GM12878 (cell line): ENCODE measurements around the gene YPEL2. TPM values are rescaled to one million over a fixed set of nuclear protein-coding genes. Genes with fewer than 3 reads are reported as not detected.

Experiments used
- ATAC-seq: fragments of 200-7000 bp; cut with Tn5 transposase; 3 replicates; pipeline ENCODE4 v1.9.1; 2020; ENCODE audit warnings: mild to moderate bottlenecking, moderate library complexity
- BruUV-seq: library from RNA; stranded (reverse); fragments of 400-500 nt; replicated peaks from 2 replicates; lab custom pipeline; 2021; lab: Mats Ljungman, UMichigan
- CTCF ChIA-PET: fragments of 300-600 bp; sonication (Branson Sonifier 250); formaldehyde crosslinking; extraction: SDS; loops from one replicate; lab custom pipeline; 2021; ENCODE audit warnings: inconsistent platforms; lab: Yijun Ruan, JAX
- POLR2A ChIA-PET: fragments of 350-600 bp; formaldehyde crosslinking; extraction: SDS; loops from one replicate; lab custom pipeline; 2021; ENCODE audit warnings: inconsistent platforms; lab: Charles Lee
- RAD21 ChIA-PET: fragments of 300-600 bp; sonication (Branson Sonifier 250); formaldehyde crosslinking; loops from one replicate; lab custom pipeline; 2023; ENCODE audit warnings: antibody characterized with exemption; ENCODE audit not compliant: unreplicated experiment; lab: Charles Lee
- SMC1A ChIA-PET: fragments of 300-600 bp; sonication (Branson Sonifier 250); formaldehyde crosslinking; loops from one replicate; lab custom pipeline; 2023; ENCODE audit not compliant: unreplicated experiment, uncharacterized antibody; lab: Charles Lee
- DNase-seq: peaks from one replicate; pipeline ENCODE4 v3.0.0-alpha.2; 2011; ENCODE audit warnings: low read depth, low spot score
- FAIRE-seq: peaks from 3 replicates; lab custom pipeline; 2011; peaks lifted over from hg19 to GRCh38; lab: Jason Lieb, UNC
- H2AFZ ChIP-seq: 2 replicates; pipeline ENCODE4 v1.6.0; 2011; ENCODE audit warnings: low read depth, low read length, control low read depth; ENCODE audit not compliant: control insufficient read depth
- H3K27ac ChIP-seq: 2 replicates; pipeline ENCODE4 v1.5.1; 2011; ENCODE audit warnings: control low read depth; ENCODE audit not compliant: control insufficient read depth, insufficient read depth
- H3K27me3 ChIP-seq, 2 experiments: replicated peaks in 1 of 2; 2 replicates each; pipeline versions ENCODE4 v1.6.0 to v1.6.1; 2011; ENCODE audit warnings: low read length in 1 of 2; ENCODE audit not compliant: control insufficient read depth in 2 of 2, insufficient read depth in 2 of 2
- H3K36me3 ChIP-seq, 2 experiments: 2 replicates each; pipeline ENCODE4 v1.5.1; 2011; ENCODE audit warnings: low read length in 1 of 2; ENCODE audit not compliant: control insufficient read depth in 2 of 2, insufficient read depth in 2 of 2
- H3K4me1 ChIP-seq: 2 replicates; pipeline ENCODE4 v1.6.1; 2011; ENCODE audit warnings: mild to moderate bottlenecking, low read length, moderate library complexity, mixed read lengths; ENCODE audit not compliant: control insufficient read depth, insufficient read depth
- H3K4me2 ChIP-seq: 2 replicates; pipeline ENCODE4 v1.6.0; 2011; ENCODE audit warnings: control low read depth; ENCODE audit not compliant: control insufficient read depth, insufficient read depth
- H3K4me3 ChIP-seq: fragments of 200-600 bp; sonication (generic); 2 replicates; pipeline ENCODE4 v1.5.1; 2016
- H3K79me2 ChIP-seq: 2 replicates; pipeline ENCODE4 v1.6.0; 2011; ENCODE audit warnings: low read length; ENCODE audit not compliant: control insufficient read depth, insufficient read depth
- H3K9ac ChIP-seq: 2 replicates; pipeline ENCODE4 v1.8.0; 2011; ENCODE audit warnings: low read length, control low read depth, mixed read lengths; ENCODE audit not compliant: control insufficient read depth, insufficient read depth
- H3K9me3 ChIP-seq: replicated peaks from 3 replicates; pipeline ENCODE4 v1.5.1; 2011; ENCODE audit warnings: mild to moderate bottlenecking, low read length; ENCODE audit not compliant: control insufficient read depth, insufficient read depth
- H4K20me1 ChIP-seq: 2 replicates; pipeline ENCODE4 v1.6.0; 2011; ENCODE audit not compliant: control insufficient read depth, insufficient read depth
- SMC3 ChIP-seq: IDR thresholded peaks from 2 replicates; pipeline ENCODE4 v1.6.1; 2011; ENCODE audit warnings: low read length, improper control_type of control experiment, borderline replicate concordance
- ZNF384 ChIP-seq: IDR thresholded peaks from 2 replicates; pipeline ENCODE4 v1.6.1; 2012; ENCODE audit warnings: low read depth, mild to moderate bottlenecking, low read length, improper control_type of control experiment, borderline replicate concordance
- WGBS: methylation state at CpG from one replicate; pipeline ENCODE4 v1.1.6; 2016; ENCODE audit warnings: low lambda C conversion rate; ENCODE audit not compliant: insufficient replicate concordance, insufficient coverage; ENCODE audit errors: missing lambda C conversion rate; 5-methylcytosine and 5-hydroxymethylcytosine counted together
- in situ Hi-C: fragments of 300-500 bp; cut with MboI; formaldehyde crosslinking; loops from 9 replicates; pipeline ENCODE4 v1.14.3; 2018; ENCODE audit warnings: mixed read lengths
- intact Hi-C: fragments of 100-400 bp; cut with micrococcal nuclease; formaldehyde crosslinking; loops from one replicate; pipeline ENCODE4 v1.14.2; 2022; ENCODE audit not compliant: unreplicated experiment
- polyA plus RNA-seq, 11 experiments: library from polyadenylated mRNA; depleted of rRNA in 4 of 11; unstranded in 6 of 11; stranded (reverse) in 5 of 11; fragments of >200 nt; fragmentation: Nextera tagmentation in 4 of 11; fragmentation: Illumina TruSeq in 1 of 11; extraction: Ambion mirVana in 4 of 11; extraction: Trizol in 1 of 11; gene quantifications; 1 replicate in 1 of 11; 2 replicates in 10 of 11; pipeline versions ENCODE4 v1.2.1 to v1.2.3, GENCODE V29; 2011 to 2016; ENCODE audit warnings: inconsistent platforms in 2 of 11, missing spikeins in 2 of 11, low read depth in 1 of 11
- total RNA-seq, 4 experiments: library from RNA; depleted of rRNA in 3 of 4; stranded (reverse); fragments of >200 nt in 3 of 4; fragmentation: Illumina TruSeq in 1 of 4; extraction: Trizol in 1 of 4; gene quantifications; 2 replicates each; pipeline versions ENCODE4 v1.2.1 to v1.2.3, GENCODE V29; 2013 to 2021
- TF ChIP-seq, protein P1 (sequence below): fragments of 450-650 bp; formaldehyde crosslinking; IDR thresholded peaks from 2 replicates; pipeline ENCODE4 v1.4.0; 2022; ENCODE audit warnings: mild to moderate bottlenecking, moderate library complexity
- TF ChIP-seq, protein P2 (sequence below): IDR thresholded peaks from 2 replicates; pipeline ENCODE4 v1.6.1; 2011; ENCODE audit warnings: low read depth, mild to moderate bottlenecking, low read length, moderate library complexity, borderline replicate concordance; ENCODE audit errors: extremely low read depth

Gene YPEL2
- total and polyA plus RNA-seq, 10 of the 15 experiments (the other 5 are each of a cell fraction or from before 2014, with no cell fraction given): 0.11 to 8.1 (median 0.48) TPM

DNA sequence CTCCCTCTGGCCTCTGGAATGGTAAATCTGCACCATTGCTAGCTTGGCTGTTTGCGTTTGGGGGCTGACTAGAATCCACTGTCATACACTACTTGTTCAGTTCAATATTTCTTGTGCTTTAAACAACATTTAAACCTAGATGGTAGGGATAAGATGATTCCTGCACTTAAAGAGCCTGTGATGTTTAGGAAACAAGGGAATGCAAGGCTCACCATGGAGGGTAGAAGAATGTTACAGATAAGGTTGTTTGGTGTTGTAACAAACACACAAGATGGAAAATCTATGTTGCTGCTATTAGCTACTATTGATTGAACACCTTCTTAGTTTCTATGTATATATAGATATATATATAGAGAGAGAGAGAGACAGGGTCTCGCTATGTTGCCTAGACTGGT lies 31.4 kb downstream of the YPEL2 start:
- Histone ChIP-seq H3K4me1 (peaks cover 50% of the 10 kb centered on the region), H3K36me3 (no peaks in the 10 kb centered on the region), H3K79me2 (no peaks in the 10 kb centered on the region), H3K27me3 (no peaks in the 10 kb centered on the region), H2AFZ (no peak overlapping the region), H3K9me3 (no peaks in the 10 kb centered on the region; the same call in 2 of the 3 replicates), H3K4me2 (peak overlapping the region; percentile 62)
- ATAC-seq (0 out of 3 replicates have a peak, but pooled peaks have one; percentile 9), DNase-seq (no peak), FAIRE-seq (no peak)
- in situ Hi-C loops: no loop called here
- SMC1A ChIA-PET: interaction anchor here (0.7 to 3.7 kb wide), 8 partner anchors 8 to 62 kb away, joined by 3 to 25 read pairs (median 3); no protein-coding TSS in a partner anchor
- POLR2A ChIA-PET: interaction anchor here (0.5 to 3.3 kb wide), 5 partner anchors 8 to 88 kb away, joined by 3 to 12 read pairs (median 6); no protein-coding TSS in a partner anchor
- TF ChIP-seq, protein P1, sequence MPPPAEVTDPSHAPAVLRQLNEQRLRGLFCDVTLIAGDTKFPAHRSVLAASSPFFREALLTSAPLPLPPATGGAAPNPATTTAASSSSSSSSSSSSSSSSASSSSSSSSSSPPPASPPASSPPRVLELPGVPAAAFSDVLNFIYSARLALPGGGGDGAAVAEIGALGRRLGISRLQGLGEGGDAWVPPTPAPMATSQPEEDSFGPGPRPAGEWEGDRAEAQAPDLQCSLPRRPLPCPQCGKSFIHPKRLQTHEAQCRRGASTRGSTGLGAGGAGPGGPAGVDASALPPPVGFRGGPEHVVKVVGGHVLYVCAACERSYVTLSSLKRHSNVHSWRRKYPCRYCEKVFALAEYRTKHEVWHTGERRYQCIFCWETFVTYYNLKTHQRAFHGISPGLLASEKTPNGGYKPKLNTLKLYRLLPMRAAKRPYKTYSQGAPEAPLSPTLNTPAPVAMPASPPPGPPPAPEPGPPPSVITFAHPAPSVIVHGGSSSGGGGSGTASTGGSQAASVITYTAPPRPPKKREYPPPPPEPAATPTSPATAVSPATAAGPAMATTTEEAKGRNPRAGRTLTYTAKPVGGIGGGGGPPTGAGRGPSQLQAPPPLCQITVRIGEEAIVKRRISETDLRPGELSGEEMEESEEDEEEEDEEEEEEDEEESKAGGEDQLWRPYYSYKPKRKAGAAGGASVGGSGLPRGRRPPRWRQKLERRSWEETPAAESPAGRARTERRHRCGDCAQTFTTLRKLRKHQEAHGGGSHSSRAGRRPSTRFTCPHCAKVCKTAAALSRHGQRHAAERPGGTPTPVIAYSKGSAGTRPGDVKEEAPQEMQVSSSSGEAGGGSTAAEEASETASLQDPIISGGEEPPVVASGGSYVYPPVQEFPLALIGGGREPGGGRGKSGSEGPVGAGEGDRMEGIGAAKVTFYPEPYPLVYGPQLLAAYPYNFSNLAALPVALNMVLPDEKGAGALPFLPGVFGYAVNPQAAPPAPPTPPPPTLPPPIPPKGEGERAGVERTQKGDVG: no peak
- TF ChIP-seq, protein P2, sequence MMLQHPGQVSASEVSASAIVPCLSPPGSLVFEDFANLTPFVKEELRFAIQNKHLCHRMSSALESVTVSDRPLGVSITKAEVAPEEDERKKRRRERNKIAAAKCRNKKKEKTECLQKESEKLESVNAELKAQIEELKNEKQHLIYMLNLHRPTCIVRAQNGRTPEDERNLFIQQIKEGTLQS: no peak
- TF ChIP-seq ZNF384 (no peak), SMC3 (no peak)
- TF ChIP-seq, all 136 proteins: peak for 0
- no TSS peak for BruUV-seq
- H3K27ac ChIP-seq: peak overlapping the region; percentile 54
- 18% methylated on average over 2 of the region's 2 CpGs for WGBS
- H3K4me3 ChIP-seq: peak overlapping the region; percentile 40; the same call in 1 of the 2 replicates
- ChIA-PET RAD21 (interaction anchor here (0.9 to 1.6 kb wide), 4 partner anchors 8 to 77 kb away, joined by 3 to 6 read pairs (median 4); no protein-coding TSS in a partner anchor), CTCF (interaction anchor here (1.2 to 1.4 kb wide), 2 partner anchors 13 to 14 kb away, joined by 3 to 6 read pairs; no protein-coding TSS in a partner anchor)
- no peak overlapping the region for H3K9ac ChIP-seq
- intact Hi-C loops: no loop called here
- H4K20me1 ChIP-seq: no peaks in the 10 kb centered on the region
